CD4-positive, alpha-beta T cell treated with Interferon alpha-2 for 1 hour (primary cell): Measurements from ENCODE around the gene MED29.

Experiments
- DNase-seq, 2 donors: peaks; one replicate each; pipeline ENCODE4 v3.0.0-alpha.2; 2020 to 2022

The MED29 gene, protein sequence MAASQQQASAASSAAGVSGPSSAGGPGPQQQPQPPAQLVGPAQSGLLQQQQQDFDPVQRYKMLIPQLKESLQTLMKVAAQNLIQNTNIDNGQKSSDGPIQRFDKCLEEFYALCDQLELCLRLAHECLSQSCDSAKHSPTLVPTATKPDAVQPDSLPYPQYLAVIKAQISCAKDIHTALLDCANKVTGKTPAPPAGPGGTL

GRCh38 chr19:39390751-39391437 lies at the start of gene MED29, which contains the start of gene PAF1:
MED29 (plus strand) TSS chr19:39391378; CDS start chr19:39391423, 45 bp downstream.
PAF1 (minus strand) TSS chr19:39391106; CDS start chr19:39390864, 242 bp downstream.
- DNase-seq = peak; percentile 99

DNA sequence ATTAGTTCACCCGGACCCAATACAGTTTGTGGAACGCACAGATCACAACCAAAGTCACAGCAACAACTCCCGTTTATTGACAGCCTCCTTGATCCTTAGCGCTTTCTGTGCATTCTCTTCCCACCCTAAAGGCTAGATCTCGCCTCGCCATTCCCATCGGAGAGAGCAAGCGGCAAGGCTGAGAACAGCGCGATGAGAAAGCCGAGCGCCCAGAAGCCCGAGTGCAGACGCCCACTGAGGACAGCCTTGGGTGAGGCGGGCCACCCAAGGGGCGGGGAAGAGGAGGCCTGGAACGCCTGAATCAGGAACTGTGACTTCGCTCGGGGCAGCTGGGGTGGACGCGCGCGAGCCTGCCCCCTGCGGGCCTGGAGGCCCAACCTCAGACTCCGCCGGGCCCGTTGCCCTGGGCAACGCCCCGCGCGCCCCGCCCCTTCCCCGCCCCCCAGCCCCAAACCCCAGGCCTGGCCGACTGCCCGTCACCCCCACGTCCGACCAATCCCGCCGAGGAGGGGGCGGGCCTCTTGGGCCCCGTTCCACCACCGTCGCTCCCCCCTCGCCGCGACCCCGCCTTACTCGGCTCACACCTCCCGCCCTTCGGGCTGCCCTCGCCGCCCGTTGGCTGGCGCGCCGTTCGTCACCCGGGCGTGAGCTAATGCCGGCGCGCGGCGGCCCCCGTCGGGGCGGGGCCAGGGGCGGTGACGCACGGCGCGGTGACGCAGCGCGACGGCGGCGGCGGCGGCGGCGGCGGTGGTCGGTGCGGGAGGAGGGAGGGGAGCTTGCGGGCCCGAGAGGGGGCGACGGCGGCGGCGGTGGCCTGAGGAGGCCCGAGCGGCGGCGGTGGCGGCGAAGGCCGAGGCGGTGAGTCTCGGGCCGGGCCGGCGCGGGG lies 49.2 kb upstream of the MED29 start, which contains the start of gene SAMD4B:
SAMD4B (plus strand) TSS at position 703 of the 886 bp plus-strand sequence. CDS start 14,473 bp downstream, outside the sequence.
- peak; percentile 100 for DNase-seq

GRCh38 chr19:39342647-39343305 lies 48.4 kb upstream of the MED29 start:
- no peak for DNase-seq

DNA sequence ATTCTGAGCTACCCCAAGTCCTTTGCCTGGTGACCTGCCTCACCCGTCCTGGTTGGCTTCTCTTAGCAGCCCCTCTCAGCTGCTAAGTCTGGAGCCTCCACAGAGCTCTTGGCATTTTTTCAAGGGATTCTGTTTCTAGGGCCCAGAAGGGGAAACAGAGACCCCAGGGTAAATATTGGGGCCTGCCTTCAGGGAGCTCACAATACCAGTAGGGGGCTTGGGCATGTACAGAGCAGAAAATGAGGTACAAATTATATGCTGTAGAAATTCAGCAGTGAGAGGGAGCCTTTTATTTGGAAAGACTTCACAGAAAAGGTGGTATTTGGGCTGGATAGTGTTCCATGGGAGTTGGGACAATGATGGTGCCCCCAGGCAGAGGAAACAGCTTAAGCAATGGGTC lies 45.2 kb upstream of the MED29 start:
- DNase-seq = no peak

- DNase-seq = no peak
Observed at GRCh38 chr19:39347332-39348164, 43.6 kb upstream of the MED29 start.

DNA sequence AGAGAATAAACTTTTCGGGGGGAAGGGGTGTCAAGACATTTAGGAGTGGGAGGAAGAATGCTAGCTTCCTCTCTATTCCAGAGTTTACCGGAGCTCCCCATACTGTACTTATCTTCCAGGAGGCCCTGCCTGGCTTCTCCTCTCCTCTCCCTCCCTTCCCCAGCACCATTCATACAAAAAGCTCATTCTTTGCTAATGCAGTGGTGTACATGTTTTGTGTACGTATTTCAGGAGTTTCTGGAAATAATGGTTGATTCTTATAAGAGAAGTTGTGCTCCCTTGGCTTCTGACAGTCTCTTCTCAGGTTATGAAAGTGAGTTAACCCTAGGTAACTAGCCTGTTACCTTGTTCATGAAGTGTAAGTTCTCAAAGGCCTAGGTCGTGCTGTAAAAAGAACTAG lies 41.9 kb upstream of the MED29 start:
- no peak for DNase-seq

GRCh38 chr19:39350156-39350555 lies 41.0 kb upstream of the MED29 start:
- no peak for DNase-seq

DNA sequence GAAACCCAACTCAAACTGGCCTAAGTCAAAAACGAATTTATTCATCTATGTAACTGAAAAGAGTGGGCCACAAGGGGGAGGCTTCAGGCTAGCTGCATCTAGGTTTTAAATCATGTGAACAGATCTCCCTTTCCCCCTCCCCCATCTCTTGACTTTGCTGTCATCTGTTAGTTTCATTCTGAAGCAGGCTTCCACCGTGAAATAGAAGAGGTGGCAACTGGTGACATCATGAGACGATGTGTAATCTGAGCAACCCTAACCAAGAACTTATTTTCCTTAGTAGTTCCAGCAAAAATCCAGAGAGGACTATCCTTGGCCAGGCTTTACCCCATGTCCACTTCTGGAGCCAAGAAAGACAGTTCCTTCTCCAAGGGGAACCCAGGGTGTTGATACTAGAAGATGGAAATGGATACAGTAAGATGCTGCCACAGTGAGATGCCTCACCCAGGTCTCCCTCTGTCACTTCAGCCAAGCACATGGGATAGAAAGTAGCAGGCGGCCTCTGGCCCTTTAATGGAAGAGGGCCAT lies 39.6 kb upstream of the MED29 start:
- peak; percentile 23 to 55 for DNase-seq

DNA sequence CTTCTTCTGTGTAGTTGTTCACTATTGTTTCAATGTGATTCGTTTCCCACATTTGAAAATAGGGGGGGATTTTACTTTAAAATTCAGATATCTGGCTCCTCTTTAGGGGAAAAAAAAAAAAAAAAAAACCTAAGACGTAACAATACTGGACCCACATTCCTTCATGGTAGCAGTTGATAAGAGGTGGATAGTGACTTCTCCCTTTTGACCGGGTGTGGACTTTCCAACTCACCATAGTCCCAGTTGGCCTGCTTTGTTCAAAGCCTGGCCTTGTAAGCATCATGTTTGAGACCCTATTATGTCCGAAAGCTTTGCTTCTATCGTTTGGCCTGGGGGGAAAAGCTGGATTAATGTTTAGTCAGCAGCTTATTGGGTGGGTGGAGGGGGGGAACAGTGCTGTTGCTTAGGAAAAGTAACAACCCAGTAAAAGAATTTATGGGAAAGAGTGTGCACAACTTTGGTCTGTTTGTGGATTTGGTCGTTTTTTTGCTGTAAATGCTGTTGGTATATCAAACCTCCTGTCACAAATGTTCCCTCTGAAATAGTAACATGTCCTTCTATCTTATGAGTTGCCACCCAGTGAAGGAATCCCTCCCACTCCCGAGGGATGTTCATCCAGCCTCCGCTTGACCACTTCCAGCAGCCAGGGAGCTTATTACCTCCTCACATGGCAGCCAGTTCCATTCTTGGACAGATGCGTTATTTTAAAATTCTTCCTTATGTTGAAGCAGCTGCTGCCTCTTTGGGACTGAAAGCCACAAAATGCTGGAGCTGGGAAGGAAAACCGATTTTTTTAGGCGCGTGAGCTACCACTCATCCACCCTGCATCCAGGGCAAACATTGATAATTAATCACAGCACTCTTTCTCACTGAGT lies 38.6 kb upstream of the MED29 start:
- no peak for DNase-seq

DNA sequence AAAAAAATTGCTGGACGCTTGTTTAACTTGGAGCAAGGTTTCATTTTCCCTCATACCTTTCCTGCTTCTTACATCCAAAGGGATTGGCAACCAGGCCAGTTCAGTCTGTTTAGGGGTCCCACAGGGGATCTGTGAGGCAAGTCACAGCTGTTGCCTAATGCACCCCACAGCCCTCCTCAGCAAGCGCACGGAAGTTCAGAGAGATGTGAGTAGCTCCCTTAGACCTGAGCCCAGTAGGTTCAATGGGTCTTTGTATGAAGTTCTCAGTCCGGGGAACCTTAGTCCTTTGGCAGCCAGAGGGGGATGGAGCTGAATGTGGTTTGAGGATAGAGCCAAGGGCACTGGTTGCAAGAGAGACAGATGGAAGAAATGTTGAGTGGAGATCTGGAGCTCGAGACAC lies 35.9 kb upstream of the MED29 start:
- no peak for DNase-seq

GRCh38 chr19:39356073-39356472 lies 35.1 kb upstream of the MED29 start:
- DNase-seq = no peak

GRCh38 chr19:39356647-39357046 lies 34.5 kb upstream of the MED29 start:
- DNase-seq = no peak

DNA sequence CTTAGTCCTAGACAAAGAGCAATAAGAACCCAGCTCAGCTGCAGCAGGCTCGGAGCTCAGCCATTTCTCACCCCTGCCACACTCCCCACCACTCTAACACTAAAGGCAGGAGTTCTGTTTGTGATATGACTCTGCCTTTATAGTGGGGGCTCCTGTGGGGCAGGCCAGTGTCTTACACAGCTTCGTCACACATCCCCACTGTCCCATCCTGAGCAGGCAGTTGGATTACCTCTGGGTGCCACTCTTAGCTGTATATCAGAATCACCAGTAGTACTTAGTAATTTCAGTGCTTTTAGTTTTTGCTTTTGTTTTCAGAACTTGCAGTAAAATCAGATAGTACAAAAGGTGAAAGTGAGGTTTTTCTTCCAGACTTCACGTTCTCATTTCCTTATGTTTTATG lies 32.2 kb upstream of the MED29 start:
- no peak for DNase-seq

GRCh38 chr19:39360599-39360998 lies 30.6 kb upstream of the MED29 start:
- DNase-seq = no peak

GRCh38 chr19:39362682-39363657 lies 28.2 kb upstream of the MED29 start:
- DNase-seq = no peak

DNA sequence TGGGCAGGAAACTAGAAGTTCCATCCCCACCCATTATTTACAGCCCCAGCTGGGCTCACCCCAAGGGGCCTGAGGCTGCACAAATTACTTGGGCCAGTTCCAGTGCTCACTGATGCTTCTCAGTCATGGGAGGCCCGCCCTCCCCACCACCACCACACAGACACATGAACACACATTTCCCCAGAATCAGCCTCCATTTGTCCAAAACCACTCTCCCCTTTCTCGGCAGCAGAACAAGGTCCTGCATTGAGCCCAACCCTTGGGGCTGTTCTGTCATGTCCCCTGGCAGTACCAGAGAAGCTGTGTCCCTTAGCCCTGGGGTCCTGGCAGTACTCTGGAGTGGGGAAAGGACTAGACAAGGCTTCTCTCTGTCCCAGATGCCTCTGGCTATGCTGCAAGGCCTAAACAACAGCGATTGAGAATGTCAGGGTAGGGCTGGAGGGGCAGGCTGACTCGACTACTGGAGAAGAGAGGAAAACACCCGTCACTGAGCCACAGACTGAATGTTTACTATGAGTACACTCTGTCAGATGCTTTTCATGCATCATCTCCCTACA lies 27.2 kb upstream of the MED29 start:
- peak in 1 of 2 donors; percentile 11 for DNase-seq

DNA sequence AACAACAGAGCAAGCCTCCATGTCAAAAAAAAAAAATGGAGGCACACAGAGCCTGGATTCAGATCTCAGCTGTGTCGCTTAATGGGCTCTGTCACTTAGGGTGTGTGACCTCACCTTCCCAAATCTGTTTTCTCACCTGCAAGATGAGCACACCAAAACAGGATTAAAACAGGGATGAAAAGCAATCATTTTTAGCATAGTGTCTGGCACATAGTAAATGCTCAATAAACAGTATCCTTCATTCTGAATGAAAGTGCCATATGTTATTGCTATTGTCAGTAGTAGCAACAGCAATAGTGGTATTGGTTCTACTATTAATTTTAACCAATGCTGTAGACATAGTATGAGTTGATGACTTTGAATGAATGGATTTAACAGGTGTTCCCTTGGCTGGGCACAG lies 25.6 kb upstream of the MED29 start:
- DNase-seq = no peak

- DNase-seq = no peak
Observed at GRCh38 chr19:39369200-39369599, 22.0 kb upstream of the MED29 start.

DNA sequence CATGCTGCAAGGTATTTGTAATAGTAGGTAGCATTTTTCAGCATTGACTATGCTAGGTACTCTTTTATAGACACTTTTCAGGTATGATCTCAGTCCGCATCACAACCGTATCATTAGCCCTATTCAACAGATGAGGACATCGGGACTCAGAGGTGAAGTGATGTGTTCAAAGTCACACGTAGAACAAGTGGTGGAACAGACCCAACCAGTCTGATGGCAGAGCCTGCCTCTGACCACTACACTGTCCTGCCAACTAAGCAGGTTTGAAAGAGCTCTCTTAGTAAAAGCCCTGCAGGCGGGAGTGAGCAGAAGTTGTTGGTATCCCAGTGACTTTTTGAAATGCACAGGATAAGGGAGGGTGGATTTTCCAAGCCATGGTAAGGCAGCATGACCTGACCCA lies 20.4 kb upstream of the MED29 start:
- no peak for DNase-seq
